C1 segment of cervical spinal cord (tissue), 14 donors: ENCODE data around the gene LRRC4.

ENCODE experiments used
- DNase-seq, 14 donors: peaks; one replicate each; lab custom pipeline; 2025; lab: John Stamatoyannopoulos, UW

Gene LRRC4

DNA sequence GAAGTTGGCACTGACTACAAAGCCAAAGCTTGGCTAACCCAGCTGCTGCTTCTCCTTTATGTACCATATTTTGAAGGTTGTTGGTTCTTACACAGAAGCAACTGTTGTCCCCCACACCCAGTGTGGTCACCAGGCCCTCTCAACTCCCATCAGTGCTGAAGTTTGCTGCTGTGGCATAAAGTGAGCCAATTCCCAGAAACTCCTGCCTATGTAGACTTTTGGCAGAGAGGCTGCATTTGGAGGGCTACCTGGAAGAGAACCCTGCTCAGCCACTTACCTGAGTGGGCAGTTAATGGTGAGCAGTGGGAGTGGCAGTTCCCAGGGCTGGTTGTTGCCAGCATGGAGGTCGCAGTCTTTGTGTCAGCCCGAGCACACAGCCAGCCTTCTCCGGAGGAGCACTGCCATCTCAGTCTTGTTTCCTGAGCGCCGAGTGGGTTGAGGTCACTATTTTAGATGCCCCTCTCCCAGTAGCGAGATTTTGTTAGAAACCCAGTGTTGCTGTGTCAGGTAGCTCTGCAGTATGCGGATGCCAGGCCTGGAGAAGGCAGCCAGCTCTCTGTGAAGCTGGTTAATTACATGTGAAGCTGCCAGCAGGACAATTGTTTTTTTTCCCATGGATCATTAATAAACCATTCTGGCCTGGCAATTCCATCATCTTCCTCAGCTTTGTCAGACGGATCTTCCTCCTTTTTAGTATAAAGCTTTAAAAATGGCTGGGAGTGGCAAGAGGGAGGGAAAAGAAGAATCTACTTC, 24.5 kb downstream of the LRRC4 start:
- peak in 1 of 14 donors; percentile 75 for DNase-seq

DNA sequence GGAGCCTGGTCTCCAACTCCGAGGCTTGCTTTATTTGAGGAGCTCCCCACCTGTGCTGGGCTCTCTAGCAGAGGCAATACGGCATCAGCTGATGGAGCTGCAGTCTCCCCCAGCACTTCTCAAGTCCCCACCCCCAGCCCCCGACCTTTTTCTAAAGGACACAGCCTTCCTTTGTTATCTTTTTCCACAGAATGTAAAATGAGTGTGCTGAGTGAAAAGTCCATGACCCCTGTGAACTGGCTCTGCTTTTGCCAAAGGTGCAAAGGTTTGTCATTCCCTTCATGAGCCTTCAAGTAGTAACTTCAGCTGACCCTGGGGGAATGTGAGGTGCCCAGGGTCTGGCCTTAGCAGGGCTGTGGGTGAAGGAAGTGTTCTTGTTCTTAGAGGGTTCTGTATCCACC, 25.5 kb downstream of the LRRC4 start:
- no peak for DNase-seq

DNA sequence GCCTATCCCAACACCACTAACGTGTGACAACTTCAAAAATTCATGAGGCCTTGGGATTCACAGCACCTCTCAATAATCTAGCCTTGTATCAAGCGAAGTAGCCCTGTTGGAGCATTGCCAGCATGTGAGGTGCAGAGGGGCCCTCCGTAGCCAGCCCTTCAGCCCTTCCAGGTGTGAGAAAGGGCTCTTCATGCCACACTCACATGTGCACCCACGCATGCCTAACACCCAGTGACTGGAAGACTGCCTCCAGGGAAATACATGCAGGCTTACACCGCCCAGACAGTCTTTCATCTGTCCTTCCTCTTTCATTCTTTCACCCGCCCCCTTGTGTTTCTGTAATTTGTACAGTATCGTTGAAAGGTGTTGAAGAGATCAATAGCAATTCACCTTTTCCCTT, 26.1 kb downstream of the LRRC4 start:
- DNase-seq, result no peak

DNA sequence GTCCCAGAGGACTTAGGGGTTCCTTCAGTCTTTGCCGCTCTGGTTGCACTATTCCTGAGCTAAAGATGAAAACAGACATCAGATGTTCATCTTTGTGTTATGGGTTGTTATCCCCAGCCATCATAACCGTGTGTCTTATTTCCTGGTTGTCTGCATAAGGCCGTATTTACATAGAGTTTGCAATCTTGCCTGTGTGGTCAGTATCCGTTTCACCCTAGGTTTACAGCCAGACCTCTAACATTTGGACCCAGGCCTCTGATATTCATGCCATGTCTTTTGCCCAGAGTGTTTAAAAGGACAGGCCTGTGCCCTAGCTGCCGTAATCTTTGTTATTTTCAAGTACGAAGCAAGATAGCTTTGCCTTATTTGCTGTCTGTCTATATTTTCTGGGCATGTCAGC, 26.6 kb downstream of the LRRC4 start:
- no peak for DNase-seq

DNA sequence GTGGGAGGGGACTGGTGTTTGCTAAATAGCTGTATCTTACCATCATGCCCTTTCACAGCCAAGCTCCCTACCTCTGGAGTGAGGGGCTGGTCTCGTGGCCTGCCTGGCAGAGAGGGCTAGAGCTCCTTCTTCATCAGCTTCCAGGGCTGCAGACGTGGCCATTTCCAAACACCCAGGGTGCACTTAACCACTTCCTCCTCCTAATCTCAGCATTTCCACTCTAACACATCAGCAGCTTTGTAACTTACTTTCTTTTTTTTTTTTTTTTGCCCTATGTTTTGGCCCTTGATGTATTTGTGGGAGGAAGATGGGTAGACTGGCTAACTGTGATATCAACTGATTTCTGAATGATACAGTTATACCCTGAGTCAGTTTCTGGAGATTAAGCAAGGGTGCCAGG, 27.4 kb downstream of the LRRC4 start:
- DNase-seq, result peak in 2 of 14 donors; percentile 25 to 33

DNA sequence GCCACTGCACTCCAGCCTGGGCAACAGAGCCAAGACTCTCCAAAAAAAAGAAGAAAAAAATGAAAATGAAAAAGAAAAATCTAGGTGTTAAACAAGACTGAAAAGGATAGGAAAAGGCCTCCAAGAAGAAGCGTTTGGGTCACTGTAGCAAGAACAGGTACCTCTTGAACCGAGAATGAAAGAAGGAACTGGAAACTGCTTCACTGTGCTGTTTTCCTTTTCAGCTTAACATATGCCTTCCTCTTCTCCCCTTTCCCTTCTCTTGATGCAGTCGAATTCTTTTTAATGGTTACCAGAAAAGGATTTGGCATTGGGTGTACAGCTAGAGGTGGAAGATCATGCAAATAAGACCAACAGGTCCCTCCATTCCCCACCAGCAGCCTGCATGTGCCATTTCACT, 28.1 kb downstream of the LRRC4 start:
- no peak for DNase-seq

DNA sequence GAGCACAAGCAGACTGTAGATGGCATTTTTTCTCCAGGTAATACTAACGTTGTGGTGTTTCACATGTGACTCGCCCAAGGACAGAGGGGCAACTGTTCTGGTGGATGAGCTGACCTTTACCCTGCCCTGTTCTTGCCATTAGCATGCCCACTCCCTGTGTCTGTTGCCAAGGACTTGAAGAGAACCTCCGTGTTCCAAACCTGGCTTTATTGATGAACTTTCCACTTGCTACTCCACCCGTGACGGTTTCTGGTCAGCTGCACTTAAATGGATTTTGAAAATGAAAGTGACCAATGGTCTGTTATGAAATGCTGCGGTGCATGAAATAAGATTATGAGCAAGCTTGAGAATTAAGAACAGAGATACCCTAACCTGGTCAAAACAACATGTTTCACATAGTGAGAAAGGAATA, 30.4 kb downstream of the LRRC4 start:
- DNase-seq, result no peak

DNA sequence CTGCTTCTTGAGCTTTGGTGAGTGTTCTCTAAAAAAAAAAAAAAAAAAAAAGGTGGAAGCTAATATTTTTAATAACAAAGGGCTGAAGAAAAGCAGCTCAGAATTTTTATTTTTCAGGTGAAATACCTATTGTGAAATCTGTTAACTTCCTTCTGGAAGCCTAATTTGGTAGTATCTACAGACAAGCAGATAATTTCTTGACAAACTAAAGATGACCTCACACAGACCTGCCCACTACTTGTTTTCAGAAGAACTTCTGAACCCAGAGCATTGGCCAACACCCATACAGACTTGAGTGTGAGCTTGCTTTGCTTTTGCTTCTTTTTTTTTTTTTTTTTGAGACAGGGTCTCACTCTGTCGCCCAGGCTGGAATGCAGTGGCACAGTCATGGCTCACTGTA, 31.2 kb downstream of the LRRC4 start:
- no peak for DNase-seq

DNA sequence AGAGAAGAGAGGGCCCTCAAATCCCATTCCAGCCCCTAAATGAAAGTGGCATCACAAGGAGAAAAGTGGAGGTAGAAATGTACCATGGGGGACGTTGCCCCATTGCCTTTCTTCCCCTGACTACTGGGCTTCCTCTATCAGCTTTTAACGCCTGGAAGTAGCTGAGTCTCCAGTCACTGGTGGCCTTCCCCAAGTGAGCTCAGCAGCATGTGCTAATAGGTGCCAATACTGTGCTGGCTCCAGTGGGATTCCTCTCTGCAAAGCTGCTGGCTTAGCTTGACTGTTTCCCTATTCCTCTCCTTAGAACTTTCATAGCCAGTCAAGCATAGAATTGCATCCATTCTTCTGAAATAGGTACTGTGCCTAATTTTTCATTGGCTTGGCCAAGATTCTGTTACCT, 32.6 kb downstream of the LRRC4 start:
- DNase-seq, result no peak

DNA sequence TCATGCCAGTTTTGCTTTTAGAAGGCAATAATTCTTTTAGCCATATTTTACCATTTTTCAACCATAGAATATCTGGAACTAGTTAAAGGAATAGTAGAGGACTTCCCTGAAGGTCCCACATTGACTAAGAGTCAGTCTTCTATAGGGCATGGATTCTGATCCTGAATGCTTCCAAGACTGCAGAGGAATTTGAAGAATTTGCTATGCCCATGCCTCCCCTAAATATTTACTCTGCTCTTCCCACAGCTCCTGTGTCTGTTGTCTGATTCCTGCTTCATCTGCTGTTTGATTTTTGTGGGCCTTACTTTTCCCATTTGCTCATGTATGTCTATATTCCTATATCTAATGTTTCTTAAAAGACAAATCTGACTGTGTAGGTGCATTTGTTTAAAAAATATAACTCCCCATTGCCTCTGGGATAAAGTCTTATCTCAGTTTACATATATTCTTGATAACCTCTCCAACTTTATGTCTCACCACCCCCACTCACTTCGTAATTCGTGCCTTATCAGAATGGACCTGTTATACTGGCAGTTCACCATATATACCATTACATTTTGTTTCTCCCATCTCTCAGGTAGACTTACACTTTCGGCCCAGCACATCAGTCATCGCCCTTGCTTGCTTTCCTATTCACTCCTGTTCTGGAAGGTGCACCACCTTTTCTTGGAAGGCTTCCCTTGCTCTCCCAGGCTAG, 33.9 kb downstream of the LRRC4 start:
- no peak for DNase-seq

DNA sequence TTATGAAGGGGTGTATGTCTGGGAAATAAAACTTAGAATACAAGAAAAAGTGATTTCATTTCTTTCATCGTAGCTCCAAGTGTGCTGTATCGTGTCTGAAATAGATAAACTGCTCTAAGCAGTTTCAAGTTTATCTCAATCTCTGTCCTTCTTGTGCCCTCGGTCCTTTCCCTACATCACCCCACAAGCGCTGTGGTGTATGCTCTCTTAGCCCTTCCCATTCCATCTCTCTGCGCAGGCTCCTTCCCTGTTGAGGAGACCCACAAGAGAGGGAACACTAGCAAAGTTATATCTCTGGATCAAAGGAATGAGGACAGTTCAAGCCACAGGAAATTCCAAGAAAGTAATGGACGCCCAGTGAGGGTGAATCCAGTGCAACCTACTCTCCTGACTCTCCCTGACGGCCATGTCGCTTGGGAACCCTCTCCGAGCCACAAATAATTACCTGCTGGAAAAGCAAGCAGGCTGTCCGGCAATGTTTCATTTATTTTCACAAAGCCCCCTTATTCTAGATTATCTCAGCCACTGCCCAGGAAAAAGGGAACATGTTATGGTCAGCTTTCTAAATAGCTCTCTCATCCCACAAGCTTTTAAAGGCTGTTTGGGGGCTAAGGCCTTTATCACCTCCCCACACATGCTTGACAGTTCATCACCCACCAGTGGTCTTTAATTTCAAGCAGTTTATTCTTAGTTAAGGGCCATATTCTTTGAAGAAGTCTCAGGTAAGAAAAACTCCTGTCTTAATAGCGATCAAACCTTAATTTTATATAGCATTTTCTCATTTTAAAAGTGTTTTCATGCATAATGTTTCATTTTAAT, 34.8 kb downstream of the LRRC4 start:
- no peak for DNase-seq

DNA sequence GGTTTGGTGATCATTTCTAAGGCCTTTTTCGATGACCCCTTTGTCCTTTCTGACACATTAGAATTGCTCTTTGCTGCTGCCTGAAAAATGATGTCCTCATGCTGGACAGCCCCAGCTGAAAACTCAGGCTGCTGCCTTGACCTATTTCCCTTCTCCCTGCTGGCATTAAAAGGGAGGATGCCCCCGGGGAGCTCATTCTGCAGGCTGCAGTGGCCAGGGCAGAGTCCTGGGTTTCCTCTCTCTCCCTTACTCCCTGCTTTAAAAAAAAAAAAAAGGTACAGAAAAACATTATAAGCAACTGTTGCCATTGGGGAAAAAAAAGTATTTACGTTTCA, 35.4 kb downstream of the LRRC4 start:
- peak in 3 of 14 donors; percentile 9 to 76 (median 43) for DNase-seq

DNA sequence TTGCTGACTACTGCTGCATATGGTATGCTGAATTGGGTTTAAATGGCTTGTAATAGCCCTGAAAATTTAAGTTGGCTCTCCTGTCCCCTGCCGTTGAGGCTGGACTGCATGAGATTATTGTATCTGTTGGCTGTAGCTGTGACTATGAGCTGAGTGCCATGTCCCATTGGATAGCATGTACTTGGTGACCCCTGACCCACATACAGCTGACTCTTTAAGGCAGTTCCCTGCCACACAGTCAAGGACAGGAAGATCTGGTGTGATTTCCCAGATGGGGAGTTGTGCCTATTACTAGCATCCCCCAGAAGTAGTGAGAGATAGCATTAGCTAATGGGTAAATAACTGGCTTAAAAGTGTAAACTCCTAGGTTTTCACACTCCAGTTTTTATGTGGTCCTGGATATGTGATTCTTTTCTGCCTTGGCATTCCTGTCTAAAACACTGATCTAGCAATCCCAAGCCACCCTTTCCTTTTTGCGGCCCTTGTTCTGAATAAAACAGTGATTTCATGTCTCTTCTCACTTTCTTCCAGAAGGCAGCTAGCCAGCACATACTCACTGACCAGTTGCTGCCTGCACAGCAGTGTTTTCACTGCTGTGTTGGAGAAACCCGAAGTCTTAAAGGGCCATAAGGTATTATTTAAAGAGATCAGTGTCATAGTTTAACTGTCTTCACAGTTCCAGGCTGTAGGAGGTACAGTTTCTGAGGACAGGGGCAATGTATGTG, 35.9 kb downstream of the LRRC4 start:
- DNase-seq, result peak in 2 of 14 donors; percentile 65 to 76

DNA sequence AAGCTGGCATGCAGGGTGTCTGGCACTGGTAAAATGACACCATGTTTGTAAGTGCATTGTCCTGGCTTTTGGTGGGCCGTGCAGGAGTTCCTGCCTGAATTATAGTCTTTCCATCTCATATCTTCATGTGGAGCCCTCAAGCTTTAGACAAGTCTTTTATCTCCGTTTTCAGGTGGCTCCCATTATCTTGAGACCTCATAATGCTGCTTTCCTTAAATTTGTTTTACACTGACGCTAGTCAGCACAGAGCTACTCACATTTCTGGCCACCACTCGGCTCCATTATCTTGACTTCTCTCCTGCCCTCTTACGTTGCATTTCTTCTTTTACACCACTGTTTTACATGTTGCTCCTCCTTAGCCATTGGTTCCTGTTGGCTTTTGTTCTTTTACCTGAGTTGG, 37.2 kb downstream of the LRRC4 start:
- no peak for DNase-seq

DNA sequence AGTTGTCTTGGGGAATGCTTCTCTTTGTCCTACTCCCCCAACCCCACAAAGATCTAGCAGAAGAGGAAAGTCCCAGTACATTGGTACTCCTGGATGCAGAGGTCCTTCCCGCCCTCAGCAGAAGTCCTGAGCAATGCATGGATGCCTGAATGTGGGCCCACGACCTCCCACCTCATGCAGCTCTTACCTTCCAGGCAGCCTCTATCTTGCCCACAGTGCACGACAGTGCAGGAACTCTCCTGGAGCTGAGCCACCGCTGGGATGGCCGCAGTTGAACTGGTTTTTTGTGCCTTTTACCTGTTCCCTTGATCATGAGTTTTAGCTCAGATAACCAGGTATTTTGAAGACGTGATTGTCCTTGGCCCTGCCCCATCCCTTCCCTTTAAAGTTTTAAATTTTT, 37.9 kb downstream of the LRRC4 start:
- no peak for DNase-seq

DNA sequence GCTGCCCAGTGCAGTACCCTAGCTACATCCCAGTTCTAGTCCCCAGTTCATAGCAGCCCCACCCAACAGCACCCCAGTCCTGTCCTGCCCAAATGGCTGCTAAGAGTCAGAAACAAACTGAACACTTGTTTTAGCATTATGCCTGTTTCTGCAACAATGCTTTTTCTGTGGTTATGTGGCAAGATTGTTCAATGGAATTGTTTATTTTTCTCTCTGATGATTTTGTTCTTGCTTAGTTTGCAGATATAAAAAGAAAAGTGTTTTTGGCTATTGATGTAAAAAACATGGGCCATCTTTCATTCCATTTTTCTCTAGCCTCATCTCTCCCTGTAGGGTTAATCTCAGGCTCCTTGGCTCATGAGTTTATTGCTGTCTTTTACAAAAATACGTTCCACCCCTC, 42.5 kb downstream of the LRRC4 start:
- no peak for DNase-seq

DNA sequence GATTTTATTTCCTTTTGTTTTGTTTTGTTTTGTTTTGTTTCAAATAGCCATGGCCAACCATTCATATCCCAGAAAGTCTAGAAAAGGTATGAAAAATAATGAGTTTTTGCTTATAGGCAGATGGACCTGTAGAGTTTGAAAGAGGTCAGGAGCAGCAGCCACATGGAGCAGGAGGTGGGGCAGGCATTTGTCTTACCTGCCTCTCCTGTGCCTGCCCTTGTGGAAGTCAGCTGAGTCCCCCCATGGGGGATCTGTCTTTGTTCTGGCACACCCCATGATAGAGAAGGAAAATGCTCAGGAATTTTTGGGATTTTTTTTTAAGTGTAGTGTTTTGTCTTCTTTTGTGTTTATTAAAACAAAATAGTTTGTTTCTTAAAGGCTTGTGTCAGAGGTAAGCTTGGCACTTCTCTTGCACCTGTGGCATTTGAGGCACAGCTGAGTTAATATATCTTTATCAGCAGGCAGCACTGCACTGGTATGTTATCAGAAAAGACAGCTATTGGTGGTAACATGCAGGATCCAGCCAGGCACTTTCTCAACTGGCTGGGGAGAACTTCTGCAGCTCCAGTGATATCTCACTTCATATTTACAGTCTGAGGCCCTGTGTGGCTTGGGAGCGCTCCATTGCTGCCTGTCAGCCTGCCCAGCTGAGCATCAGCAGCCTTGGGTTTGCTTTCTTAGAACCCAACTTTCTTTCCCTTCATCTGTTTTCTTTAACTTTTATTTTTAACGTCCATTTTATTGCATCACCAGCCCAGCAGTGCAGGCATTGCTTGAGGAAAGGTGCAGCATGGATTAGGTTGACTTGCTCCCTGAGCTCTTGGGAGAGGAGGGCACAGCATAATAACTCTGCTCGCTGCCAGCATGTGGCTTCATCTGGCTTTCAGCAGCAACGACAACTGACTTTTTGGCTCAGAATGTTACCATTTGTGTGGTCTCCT, 44.4 kb downstream of the LRRC4 start:
- no peak for DNase-seq

DNA sequence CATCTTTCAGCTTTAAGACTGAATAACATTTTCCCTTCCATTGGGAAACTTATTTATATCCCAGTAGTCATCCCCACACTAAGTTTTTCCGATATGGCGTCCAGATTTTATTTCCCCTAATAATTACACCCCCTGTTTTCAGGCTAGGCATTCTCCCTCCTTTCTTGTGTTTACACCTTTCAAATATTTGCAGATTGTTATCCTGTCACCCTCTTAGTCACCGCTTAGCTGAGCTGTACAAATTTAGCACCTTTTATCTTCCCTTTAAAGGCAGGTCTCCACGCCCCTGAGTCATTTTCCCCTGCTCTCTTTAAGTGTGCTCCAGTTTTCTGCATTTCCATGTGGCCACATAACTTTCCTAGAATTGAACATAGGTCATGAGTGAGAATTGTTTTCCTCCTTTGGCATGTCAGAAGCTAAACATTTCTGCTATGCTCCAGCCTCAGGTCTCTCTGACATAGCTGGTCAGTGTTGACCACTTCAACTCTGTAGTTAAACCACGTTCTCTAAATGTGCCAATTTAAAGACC, 47.4 kb downstream of the LRRC4 start:
- no peak for DNase-seq

DNA sequence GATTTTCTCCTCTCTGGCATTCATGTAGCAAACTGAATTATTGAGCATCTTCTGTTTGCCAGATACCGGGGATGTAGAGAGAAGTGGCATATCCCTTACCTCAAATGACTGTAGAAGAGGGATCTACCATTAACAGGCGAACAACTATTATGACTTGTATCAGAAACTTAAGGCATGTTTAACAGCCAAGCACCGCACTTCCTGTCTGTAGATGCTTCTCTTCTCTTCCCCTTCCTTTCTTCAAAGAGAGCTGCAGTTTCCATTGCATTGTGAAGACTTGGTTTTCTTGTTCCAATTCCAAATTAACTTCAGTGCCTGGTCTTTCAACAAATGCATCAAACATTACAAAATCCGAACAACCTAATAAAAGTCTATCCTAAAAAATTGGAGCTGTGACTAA, 49.3 kb downstream of the LRRC4 start:
- DNase-seq, result no peak

DNA sequence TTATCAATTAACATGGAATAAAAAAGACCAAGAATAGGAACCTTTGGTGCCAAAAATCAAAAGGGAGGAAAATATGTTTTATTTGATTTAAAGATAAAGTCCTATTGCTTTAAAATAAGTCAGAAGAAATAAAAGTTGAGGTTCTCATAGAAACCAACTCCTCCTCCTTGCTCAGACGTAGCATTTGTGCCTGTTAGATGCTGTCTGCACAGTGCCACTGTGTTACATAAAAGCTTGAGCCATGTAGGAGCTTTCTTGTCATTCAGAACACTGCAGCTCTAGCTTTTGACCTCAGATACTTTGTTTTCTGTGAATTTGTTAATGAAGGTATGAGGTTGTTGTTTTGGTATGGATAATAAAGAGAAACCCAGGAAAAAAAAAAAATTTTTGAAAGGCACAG, 50.3 kb downstream of the LRRC4 start:
- no peak for DNase-seq

DNA sequence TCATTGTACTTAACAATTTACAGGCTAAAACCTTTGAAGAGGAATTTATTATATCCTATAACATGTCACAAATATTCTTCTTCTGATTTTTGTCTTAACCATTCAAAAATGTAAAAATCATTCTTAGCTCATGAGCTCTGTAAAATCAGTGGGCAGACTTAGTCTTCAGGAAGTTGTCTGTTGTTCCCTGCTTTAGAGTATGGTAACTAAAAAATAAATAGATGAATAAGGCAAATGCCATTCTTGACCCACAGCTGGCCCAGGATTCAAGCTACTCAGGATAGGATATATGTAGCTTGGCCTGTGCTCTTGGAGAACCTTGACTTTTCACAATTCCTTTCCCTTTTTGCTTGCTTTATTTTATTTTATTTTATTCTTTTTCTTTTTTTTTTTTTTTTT, 51.5 kb downstream of the LRRC4 start:
- DNase-seq, result no peak
